HEK293T (cell line): ENCODE results near the gene PILRA.

ENCODE experiments used
- BHLHE40 ChIP-seq: fragments of 450-650 bp; IDR thresholded peaks from 2 replicates; pipeline ENCODE4 v1.6.1; 2016; ENCODE audit warnings: mild to moderate bottlenecking, moderate library complexity, borderline replicate concordance
- FOXM1 ChIP-seq: fragments of 450-650 bp; IDR thresholded peaks from 2 replicates; pipeline ENCODE4 v1.6.1; 2017; ENCODE audit warnings: mild to moderate bottlenecking, borderline replicate concordance
- ZNF384 ChIP-seq: fragments of 450-650 bp; IDR thresholded peaks from 2 replicates; pipeline ENCODE4 v1.6.1; 2016

DNA sequence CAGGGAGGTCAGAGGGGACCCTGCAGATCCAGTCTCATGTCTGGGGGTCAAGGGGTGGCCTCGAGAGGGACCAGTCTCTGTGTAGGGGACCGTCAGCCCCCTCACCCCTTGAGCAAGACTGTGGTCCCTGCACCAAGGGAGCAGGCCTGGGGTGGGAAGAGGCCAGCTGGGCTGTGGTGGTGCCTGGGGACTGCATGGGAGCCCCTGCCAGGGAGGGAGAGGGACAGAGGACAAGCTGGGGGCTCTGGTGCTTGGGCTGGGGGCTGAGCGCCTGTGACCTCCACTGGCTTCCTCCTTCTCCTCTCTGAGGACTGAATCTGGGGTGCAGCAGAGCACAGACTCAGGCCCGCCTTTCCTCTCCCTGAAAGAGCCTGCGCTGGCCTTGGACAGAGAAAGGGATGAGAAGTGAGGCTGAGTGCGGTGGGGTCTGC, 16.1 kb upstream of the PILRA start:
- TF ChIP-seq ZNF384 (no peak), BHLHE40 (no peak), FOXM1 (no peak)
